PC-9 (cell line): Measurements from ENCODE around the gene FTO.

Source experiments
- EZH2 ChIP-seq: fragments of 200-600 bp; sonication (generic); IDR thresholded peaks from 2 replicates; pipeline ENCODE4 v1.8.0; 2017; ENCODE audit warnings: antibody characterized with exemption, low read depth
- TF ChIP-seq, protein P1 (sequence below): fragments of 200-600 bp; sonication (generic); conservative IDR thresholded peaks from 2 replicates; pipeline ENCODE4 v1.6.1; 2017; ENCODE audit warnings: mixed run types, antibody characterized with exemption, mild to moderate bottlenecking, moderate library complexity

DNA sequence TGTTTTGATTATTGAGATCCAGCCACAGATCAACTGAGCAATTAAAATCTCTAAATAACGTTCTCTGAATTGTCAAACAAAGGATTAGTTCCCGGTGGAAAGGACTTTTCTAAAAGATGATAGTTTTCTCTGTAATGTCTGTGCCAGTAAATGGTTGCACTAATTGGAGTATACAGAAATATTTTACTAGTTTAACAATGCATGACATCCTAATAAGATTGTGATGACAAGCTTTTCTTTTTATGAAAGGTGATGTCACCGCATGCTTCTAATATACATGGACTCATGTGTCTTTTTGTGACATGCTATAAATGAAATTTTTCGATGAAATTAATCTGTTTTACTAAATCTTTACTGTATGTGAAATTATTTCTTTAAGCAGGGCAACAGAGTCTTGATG lies 371.5 kb downstream of the FTO start:
- TF ChIP-seq, protein P1, sequence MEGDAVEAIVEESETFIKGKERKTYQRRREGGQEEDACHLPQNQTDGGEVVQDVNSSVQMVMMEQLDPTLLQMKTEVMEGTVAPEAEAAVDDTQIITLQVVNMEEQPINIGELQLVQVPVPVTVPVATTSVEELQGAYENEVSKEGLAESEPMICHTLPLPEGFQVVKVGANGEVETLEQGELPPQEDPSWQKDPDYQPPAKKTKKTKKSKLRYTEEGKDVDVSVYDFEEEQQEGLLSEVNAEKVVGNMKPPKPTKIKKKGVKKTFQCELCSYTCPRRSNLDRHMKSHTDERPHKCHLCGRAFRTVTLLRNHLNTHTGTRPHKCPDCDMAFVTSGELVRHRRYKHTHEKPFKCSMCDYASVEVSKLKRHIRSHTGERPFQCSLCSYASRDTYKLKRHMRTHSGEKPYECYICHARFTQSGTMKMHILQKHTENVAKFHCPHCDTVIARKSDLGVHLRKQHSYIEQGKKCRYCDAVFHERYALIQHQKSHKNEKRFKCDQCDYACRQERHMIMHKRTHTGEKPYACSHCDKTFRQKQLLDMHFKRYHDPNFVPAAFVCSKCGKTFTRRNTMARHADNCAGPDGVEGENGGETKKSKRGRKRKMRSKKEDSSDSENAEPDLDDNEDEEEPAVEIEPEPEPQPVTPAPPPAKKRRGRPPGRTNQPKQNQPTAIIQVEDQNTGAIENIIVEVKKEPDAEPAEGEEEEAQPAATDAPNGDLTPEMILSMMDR, result no peak
- TF ChIP-seq EZH2, result no peak
